ENCODE results near the gene APBA2.

APBA2 gene

DNA sequence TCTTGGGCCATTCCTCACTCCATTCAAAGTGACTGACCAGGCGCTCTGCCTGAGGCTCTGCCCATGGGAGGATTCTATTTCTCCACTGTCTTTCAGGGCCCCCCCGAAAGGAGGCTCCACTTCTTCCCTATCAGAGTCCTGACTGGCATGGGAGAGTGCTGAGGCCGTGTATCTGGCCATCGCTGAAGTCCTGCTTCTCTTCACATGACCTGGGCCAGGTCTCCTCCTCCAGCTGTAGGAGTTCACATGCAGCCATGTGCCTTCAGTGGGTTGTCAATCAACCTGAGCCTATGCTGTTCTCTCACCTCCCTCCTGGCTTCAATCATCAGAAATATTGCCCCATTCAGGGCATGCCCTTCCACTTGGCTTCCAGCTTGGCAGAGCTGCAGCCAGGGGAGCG, 12.8 kb upstream of the APBA2 start:
- no peak for DNase-seq
- no peak for TF ChIP-seq GATA1 (IDR thresholded peaks at IDR 0.05; ENCODE audit: low read depth, low read length)
- TF ChIP-seq POLR2A (IDR thresholded peaks at IDR 0.05; ENCODE audit: low read length) = no peak

DNA sequence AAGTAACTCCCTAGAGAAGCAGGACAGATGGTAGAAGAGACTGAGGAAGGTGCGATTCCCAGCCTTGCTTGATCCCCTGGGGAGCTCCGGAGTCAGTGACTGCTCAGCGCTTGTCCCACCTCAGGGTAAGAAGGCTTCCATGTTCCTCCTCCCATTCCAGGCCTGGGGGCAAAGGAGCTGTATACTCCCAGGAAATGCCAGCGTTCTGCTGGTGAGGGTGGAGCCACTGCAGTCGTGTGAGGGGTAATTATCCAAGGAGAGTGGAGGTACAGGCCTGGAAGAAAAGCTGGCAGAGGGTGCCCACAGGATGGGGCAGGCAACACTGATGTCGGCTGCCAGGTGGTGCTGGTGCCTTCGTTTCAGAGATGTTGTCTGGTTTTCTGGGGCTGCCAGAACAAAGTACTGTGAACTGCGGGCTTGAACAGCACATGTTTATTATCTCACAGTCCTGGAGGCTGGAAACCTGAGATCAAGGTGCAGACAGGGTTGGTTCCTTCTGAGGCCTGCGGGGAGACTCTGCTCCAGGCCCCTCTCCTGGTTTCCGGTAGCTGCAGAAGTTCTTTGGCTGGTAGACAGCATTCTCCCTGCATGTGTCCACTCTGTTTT, 12.1 kb upstream of the APBA2 start:
- TF ChIP-seq POLR2A (IDR thresholded peaks at IDR 0.05; ENCODE audit: low read length) (no peak), GATA1 (IDR thresholded peaks at IDR 0.05; ENCODE audit: low read depth, low read length) (no peak)
- no peak for DNase-seq

DNA sequence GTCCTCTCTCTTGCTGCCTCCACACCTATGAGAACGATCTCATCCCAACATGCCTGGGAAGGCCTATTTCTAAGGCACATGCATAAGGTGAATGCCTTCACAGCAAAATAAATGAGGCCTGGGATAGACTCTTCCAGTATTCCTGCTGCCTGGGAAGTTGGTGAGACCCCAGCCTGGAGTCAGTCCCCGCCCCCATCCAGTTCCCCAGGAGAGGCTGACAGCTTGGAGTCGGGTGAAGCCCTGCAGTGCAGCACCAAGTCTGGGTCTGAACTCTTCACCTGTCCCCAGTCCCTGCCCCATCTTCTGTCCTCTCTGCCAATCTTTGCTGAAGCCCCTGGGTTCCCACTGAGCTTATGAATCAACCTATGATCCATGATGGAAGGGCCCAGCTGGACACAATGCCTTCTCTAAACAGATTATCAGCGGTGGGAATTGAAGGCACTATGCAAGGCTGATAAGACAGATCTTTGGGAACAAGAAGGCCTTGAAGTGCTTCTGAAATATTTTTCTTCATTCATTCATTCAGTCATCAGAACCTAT, 10.2 kb upstream of the APBA2 start:
- TF ChIP-seq POLR2A (IDR thresholded peaks at IDR 0.05; ENCODE audit: low read length) (no peak), GATA1 (IDR thresholded peaks at IDR 0.05; ENCODE audit: low read depth, low read length) (no peak)
- no peak for DNase-seq

DNA sequence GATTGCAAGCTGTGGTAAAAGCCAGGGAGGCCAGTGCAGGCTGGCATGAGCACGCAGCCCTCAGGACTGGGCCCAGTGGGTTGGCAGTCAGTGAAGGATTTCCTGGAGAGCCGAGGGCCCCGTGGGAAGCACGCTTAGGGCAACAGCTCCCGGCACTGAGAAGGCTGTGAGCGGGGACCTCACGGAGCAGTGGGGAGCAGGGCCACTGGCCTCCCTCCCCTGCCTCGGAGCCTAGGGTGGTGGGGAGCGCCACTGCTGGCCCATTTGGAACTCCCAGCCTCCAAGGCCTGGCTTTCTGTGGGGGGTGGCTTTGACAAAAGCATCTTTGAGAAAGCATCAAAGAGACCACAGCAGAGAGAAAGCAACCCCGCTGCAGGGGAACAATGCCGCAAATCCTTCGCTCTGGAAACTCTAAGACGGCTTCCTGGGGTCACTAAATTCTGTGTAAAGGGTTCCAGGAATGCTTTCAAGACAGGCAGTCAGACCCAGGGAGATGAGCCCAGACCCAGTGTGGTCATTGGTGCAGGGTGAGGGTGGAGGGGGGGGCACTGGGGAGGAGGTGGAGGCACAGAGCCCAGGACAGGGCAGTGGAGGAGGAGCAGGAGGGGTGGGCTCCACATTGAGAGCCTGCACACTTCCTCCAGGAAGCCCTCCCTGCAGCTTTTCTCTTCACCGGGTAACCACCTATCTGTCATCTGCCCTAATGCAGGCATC, 9.5 kb upstream of the APBA2 start:
- no peak for DNase-seq
- TF ChIP-seq POLR2A (IDR thresholded peaks at IDR 0.05; ENCODE audit: low read length) = no peak
- TF ChIP-seq GATA1 (IDR thresholded peaks at IDR 0.05; ENCODE audit: low read depth, low read length) = no peak

DNA sequence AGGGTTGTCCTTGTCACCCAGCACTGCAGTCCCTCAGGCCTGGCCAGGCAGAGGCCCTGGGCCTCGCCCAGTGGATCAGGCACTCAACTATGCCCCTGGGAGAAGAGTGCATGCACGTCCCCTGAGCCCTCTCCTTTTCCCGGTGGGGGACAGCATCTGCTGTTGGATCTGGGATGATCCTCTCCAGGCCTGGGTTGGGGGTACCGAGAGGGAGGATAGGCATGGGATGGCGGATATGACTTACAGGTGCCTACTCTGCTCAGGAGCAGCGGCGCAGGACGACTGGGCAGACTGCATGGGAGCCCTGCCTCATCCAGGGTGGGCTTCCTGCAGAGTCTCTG, 9.0 kb upstream of the APBA2 start:
- no peak for DNase-seq
- TF ChIP-seq POLR2A (IDR thresholded peaks at IDR 0.05; ENCODE audit: low read length) = no peak
- TF ChIP-seq GATA1 (IDR thresholded peaks at IDR 0.05; ENCODE audit: low read depth, low read length) = no peak

DNA sequence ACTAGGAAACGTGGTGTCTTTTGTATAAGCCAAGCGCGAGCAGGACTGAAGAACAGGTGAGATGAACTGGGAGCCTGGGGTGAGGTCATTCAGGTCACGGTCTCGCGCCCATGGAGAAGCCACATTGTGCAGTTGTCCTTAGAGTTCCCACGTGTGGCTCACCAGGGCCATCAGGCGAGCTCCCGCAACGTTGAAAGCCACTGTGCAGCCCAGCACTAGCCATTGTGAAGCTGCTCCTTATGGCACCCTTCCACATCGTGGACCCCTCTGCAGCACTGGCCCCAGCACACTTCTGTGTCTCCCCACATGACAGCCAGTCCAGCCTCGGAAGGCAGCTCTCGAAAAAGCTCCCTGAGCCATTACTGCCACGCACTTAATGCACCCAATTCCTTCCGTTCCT, 7.6 kb upstream of the APBA2 start:
- TF ChIP-seq POLR2A (IDR thresholded peaks at IDR 0.05; ENCODE audit: low read length) (no peak), GATA1 (IDR thresholded peaks at IDR 0.05; ENCODE audit: low read depth, low read length) (no peak)
- no peak for DNase-seq

DNA sequence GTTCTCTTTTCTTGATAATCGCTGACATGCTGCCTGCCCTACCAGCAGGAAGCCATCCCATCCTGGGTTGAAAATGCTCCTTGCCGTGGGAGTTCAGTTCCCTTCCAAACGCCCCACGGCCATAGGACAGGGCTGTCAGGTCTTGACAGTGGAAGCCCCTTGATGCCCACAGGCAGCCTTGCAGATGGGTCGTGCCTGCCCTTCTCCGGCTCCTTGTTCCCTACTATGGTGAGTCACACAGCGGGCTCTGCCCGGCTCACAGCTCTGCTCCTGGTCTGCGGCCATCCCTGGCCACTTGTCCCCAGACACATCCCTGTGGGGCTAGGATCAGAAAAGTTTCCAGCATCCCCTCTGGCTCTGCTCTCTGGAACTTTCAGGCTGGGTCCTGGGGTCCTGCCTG, 6.2 kb upstream of the APBA2 start:
- DNase-seq = no peak
- TF ChIP-seq POLR2A (IDR thresholded peaks at IDR 0.05; ENCODE audit: low read length) = no peak
- TF ChIP-seq GATA1 (IDR thresholded peaks at IDR 0.05; ENCODE audit: low read depth, low read length) = no peak

DNA sequence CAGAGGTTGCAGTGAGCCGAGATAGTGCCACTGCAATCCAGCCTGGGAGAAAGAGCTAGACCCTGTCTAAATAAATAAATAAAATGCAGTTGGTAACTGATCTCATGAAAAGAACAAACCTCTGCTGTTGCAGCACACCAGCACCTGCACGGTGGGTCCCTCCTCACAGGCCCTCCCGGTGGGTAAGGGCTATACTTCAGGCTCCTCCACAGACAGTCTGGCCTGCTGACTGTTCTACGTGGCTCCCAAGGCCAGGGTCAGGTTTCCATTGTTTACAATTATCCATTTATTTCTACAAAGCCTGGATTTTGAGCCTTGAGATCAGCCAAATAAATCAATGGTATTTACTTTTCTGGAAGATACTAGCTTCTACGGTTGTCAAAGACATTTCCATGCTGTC, 5.1 kb upstream of the APBA2 start:
- no peak for TF ChIP-seq GATA1 (IDR thresholded peaks at IDR 0.05; ENCODE audit: low read depth, low read length)
- TF ChIP-seq POLR2A (IDR thresholded peaks at IDR 0.05; ENCODE audit: low read length) = no peak
- no peak for DNase-seq

DNA sequence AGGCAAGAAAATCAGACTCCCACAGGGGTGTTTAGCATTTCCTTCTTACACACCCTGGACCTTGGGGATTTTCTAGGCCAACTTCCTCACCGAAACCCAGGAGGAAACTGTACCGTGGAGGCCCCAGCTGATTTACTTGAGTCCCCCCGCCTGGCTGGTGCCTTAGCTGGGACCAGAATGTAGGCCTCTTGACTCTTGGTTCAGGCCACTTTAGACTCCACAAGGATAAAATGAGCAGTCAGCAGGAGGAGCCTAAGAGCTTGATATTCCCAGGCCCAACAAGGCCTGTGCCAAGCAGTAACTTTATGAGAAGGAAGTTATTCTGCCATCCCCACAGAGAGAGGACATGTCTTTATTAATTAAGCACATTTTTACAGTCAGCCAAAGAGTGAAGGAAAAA, 4.6 kb upstream of the APBA2 start:
- no peak for TF ChIP-seq POLR2A (IDR thresholded peaks at IDR 0.05; ENCODE audit: low read length)
- TF ChIP-seq GATA1 (IDR thresholded peaks at IDR 0.05; ENCODE audit: low read depth, low read length) = no peak
- DNase-seq = no peak

DNA sequence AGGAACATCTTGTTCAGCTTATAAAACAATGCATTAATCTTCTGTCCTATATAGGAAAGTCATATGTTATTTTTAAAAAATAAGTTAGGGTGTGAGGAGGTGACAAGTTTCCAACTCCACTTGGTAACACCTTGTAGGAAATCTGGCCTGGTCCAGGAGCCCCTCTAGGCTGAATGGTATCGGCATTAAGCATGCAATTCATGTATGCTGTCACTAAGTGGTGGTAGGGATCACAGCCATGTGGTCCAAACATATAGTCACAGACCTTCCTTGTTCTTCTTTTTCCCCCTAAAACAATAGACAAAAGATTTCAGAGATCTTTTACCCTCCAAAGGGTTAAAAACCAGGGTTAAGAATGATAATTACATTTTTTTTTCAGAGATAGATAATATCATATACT, 4.2 kb upstream of the APBA2 start:
- no peak for TF ChIP-seq GATA1 (IDR thresholded peaks at IDR 0.05; ENCODE audit: low read depth, low read length)
- DNase-seq = no peak

DNA sequence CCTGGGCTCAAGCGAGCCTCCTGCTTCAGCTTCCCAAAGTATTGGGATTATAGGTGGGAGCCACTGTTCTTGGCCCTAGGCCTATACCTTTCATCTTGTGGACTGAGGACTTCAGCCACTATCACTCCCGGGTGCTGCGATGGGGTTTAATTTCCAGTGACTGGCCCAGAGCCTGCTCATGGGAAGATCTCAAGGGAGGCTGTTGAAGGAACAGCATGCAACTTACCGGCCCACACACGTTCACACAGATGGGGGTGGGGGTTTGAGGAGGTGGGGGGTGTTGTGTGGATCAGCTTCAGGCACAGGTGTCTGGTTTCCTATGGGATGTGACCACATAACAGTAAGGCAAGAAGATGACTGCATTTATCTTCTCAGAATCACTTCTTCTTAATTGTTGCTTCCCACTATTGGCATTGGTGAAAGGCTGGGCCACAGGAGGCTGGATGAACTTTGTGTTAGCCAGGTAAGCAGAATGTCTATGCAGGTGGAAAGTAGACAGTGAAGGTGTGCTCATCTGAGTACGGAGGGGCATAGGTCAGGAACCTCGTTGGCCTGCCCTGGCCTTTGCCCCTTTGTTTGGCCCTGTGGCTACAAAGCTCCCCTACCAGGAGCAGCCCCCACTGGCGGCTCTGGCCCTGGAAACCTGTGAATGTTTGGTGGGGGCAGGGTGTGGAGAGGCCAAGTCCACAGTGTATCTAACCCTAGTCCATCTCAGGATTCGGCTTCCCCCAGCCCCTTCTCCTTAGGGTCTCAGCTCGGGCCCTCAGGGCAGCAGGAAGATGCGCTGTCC, 1.4 kb upstream of the APBA2 start:
- no peak for DNase-seq
- TF ChIP-seq GATA1 (IDR thresholded peaks at IDR 0.05; ENCODE audit: low read depth, low read length) = no peak
- TF ChIP-seq POLR2A (IDR thresholded peaks at IDR 0.05; ENCODE audit: low read length) = no peak

DNA sequence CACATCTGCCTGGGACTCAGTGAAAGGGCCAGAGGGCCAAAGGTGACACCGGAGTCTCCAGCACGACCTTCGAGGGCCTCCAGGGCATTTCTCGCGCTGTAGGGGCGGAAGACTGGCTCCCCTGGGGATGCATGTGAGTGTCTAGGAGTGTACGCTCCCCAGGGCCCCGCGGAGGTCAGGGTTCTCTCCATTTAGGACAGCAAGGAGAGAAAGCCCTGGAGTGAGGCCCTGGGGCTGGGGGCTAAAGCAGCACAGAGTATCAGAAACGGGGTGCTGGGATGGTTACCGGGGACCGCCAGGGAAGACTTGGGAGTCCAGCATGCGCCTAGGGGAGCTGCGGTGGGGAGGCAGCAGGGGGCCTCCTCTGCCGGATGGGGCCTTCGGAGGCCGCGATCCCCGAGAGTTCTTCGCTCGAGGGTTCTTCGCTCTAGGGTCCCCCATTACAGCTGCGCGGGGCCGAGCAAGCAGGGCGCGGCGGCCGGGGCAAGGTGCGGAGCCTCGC, 595 bp upstream of the APBA2 start:
- TF ChIP-seq POLR2A (IDR thresholded peaks at IDR 0.05; ENCODE audit: low read length) (no peak), GATA1 (IDR thresholded peaks at IDR 0.05; ENCODE audit: low read depth, low read length) (no peak)

DNA sequence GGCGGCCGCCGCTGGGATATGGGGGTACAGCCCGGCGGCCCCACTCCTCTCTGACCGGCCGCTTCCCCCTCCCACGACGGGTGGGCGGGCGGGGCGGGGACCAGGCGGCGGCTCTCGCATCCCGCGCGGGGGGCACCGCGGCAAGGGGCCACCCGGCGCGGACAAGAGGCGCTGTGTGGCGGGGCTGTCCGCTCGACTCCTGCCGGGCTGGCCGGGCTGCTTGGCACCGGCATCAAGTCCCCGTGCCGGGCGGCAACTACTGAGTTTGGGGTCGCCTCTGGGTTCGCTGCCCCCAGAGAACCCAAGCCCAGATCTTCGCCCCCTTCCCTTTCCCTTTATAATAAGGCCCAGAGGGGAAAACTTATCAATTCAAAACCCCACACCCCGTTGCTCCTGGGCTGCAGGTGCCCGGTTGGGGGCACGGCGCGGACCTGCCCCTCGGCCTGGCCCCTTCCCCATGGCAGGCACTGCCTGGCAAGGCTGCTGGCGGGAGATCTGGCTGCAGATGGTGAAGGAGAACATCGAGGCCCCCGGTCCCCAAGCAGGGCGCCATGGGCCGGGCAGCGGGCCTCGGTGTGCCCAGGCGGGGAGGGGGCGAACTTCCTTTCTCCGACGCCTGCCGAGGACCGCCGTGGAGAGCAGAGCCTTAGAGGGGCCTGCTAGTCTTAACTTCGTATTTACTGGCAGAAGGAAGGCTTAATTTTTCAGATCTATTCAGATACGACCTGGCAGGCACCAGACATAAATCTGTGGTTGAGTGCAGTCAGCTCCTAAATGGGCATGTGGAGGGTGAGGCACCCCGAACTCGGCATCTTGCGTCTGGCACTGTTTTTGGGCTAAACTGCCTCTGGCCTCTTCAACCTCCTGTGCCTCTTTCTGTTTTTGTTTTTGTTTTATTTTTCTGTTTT, 911 bp downstream of the APBA2 start:
- TF ChIP-seq GATA1 (IDR thresholded peaks at IDR 0.05; ENCODE audit: low read depth, low read length) (no peak), POLR2A (IDR thresholded peaks at IDR 0.05; ENCODE audit: low read length) (no peak)
- no peak for DNase-seq

More for the DNA sequence above, 595 bp upstream of the APBA2 start:
- no peak for DNase-seq
